Urinary bladder (tissue), 4 donors: ENCODE data around the gene LRRC4C. TPM values are rescaled to one million over a fixed set of nuclear protein-coding genes. Genes with fewer than 3 reads are reported as not detected.

Source experiments
- DNase-seq: peaks from one replicate; pipeline ENCODE4 v3.0.0-alpha.2; 2015; ENCODE audit errors: extremely low spot score
- H3K27ac ChIP-seq: one replicate; pipeline ENCODE4 v1.5.1; 2013; ENCODE audit warnings: low read depth, mild to moderate bottlenecking, moderate library complexity
- H3K36me3 ChIP-seq: one replicate; pipeline ENCODE4 v1.6.1; 2013; ENCODE audit warnings: mild to moderate bottlenecking, moderate library complexity; ENCODE audit not compliant: insufficient read depth
- H3K4me1 ChIP-seq: one replicate; pipeline ENCODE4 v1.6.1; 2013; ENCODE audit warnings: mild to moderate bottlenecking, moderate library complexity; ENCODE audit not compliant: insufficient read depth
- H3K4me3 ChIP-seq: one replicate; pipeline ENCODE4 v1.5.1; 2013; ENCODE audit warnings: low read depth, low read length
- WGBS: extraction: QIAGEN DNeasy Blood & Tissue Kit; methylation state at CpG from one replicate; pipeline ENCODE4 v1.1.7; 2013; 5-methylcytosine and 5-hydroxymethylcytosine counted together
- polyA plus RNA-seq: library from polyadenylated mRNA; stranded (reverse); fragments of 200-250 nt; gene quantifications from one replicate; pipeline ENCODE4 v1.2.3, GENCODE V29; 2013
- total RNA-seq: library from RNA; depleted of rRNA; stranded (reverse); fragments of >200 nt; gene quantifications from one replicate; pipeline ENCODE4 v1.2.3, GENCODE V29; 2014
- donor health status: healthy with polysubstance abuse.
- donor health status: healthy.

LRRC4C gene
- total and polyA plus RNA-seq, 2 donors: 3.0 to 7.2 TPM

- Histone ChIP-seq H3K36me3 (no peaks in the 10 kb centered on the region), H3K4me3 (no peak overlapping the region), H3K27ac (no peak overlapping the region), H3K4me1 (no peaks in the 10 kb centered on the region)
- DNase-seq: no peak
Measured at GRCh38 chr11:41074318-41074717, 385.1 kb downstream of the LRRC4C start.

- H3K4me3 ChIP-seq: no peak overlapping the region
- H3K36me3 ChIP-seq: no peaks in the 10 kb centered on the region
- H3K4me1 ChIP-seq: no peaks in the 10 kb centered on the region
- DNase-seq: no peak
- WGBS: 78% methylated on average over 8 of the region's 8 CpGs
- no peak overlapping the region for H3K27ac ChIP-seq
Measured at GRCh38 chr11:41065432-41065831, 394.0 kb downstream of the LRRC4C start.

- Histone ChIP-seq H3K4me3 (no peak overlapping the region), H3K27ac (no peak overlapping the region), H3K4me1 (no peaks in the 10 kb centered on the region), H3K36me3 (no peaks in the 10 kb centered on the region)
- WGBS: 89% methylated on average over 5 of the region's 5 CpGs
- DNase-seq: no peak
Measured at GRCh38 chr11:41058138-41058537, 401.3 kb downstream of the LRRC4C start.

GRCh38 chr11:41056892-41057569 lies 402.4 kb downstream of the LRRC4C start:
- Histone ChIP-seq H3K4me1 (no peaks in the 10 kb centered on the region), H3K27ac (no peak overlapping the region), H3K4me3 (no peak overlapping the region), H3K36me3 (no peaks in the 10 kb centered on the region)
- WGBS: 86% methylated on average over 11 of the region's 11 CpGs
- no peak for DNase-seq

- DNase-seq: no peak
- Histone ChIP-seq H3K4me3 (no peak overlapping the region), H3K27ac (no peak overlapping the region), H3K36me3 (no peaks in the 10 kb centered on the region), H3K4me1 (no peaks in the 10 kb centered on the region)
Measured at GRCh38 chr11:41053894-41054293, 405.6 kb downstream of the LRRC4C start.

GRCh38 chr11:41051919-41052635 lies 407.4 kb downstream of the LRRC4C start:
- no peak for DNase-seq
- no peak overlapping the region for H3K4me3 ChIP-seq
- WGBS: 87% methylated on average over 3 of the region's 3 CpGs
- H3K27ac ChIP-seq: no peak overlapping the region
- no peaks in the 10 kb centered on the region for H3K36me3 ChIP-seq
- no peaks in the 10 kb centered on the region for H3K4me1 ChIP-seq

- Histone ChIP-seq H3K27ac (no peak overlapping the region), H3K4me1 (no peaks in the 10 kb centered on the region), H3K4me3 (no peak overlapping the region), H3K36me3 (no peaks in the 10 kb centered on the region)
- DNase-seq: no peak
Measured at GRCh38 chr11:41050791-41051190, 408.7 kb downstream of the LRRC4C start.

GRCh38 chr11:41047229-41047628 lies 412.2 kb downstream of the LRRC4C start:
- H3K4me3 ChIP-seq: no peak overlapping the region
- H3K4me1 ChIP-seq: no peaks in the 10 kb centered on the region
- H3K36me3 ChIP-seq: no peaks in the 10 kb centered on the region
- DNase-seq: no peak
- no peak overlapping the region for H3K27ac ChIP-seq

- Histone ChIP-seq H3K27ac (no peak overlapping the region), H3K4me3 (no peak overlapping the region), H3K4me1 (no peaks in the 10 kb centered on the region), H3K36me3 (no peaks in the 10 kb centered on the region)
- 86% methylated on average over 5 of the region's 5 CpGs for WGBS
- no peak for DNase-seq
Measured at GRCh38 chr11:41045266-41045665, 414.2 kb downstream of the LRRC4C start.

- no peak for DNase-seq
- 76% methylated on average over 2 of the region's 2 CpGs for WGBS
- Histone ChIP-seq H3K4me1 (no peaks in the 10 kb centered on the region), H3K4me3 (no peak overlapping the region), H3K27ac (no peak overlapping the region), H3K36me3 (no peaks in the 10 kb centered on the region)
Measured at GRCh38 chr11:41044747-41045146, 414.7 kb downstream of the LRRC4C start.

- DNase-seq: no peak
- Histone ChIP-seq H3K4me3 (no peak overlapping the region), H3K4me1 (no peaks in the 10 kb centered on the region), H3K27ac (no peak overlapping the region), H3K36me3 (no peaks in the 10 kb centered on the region)
- 72% methylated on average over 3 of the region's 3 CpGs for WGBS
Measured at GRCh38 chr11:41042688-41043087, 416.8 kb downstream of the LRRC4C start.

- Histone ChIP-seq H3K36me3 (no peaks in the 10 kb centered on the region), H3K4me1 (no peaks in the 10 kb centered on the region), H3K4me3 (no peak overlapping the region), H3K27ac (no peak overlapping the region)
- 84% methylated on average over 1 of the region's 1 CpG for WGBS
- DNase-seq: no peak
Measured at GRCh38 chr11:41040474-41040873, 419.0 kb downstream of the LRRC4C start.

GRCh38 chr11:41039592-41039991 lies 419.9 kb downstream of the LRRC4C start:
- H3K4me1 ChIP-seq: no peaks in the 10 kb centered on the region
- no peak for DNase-seq
- 69% methylated on average over 8 of the region's 8 CpGs for WGBS
- no peak overlapping the region for H3K4me3 ChIP-seq
- H3K36me3 ChIP-seq: no peaks in the 10 kb centered on the region
- no peak overlapping the region for H3K27ac ChIP-seq

- no peak for DNase-seq
- 67% methylated on average over 1 of the region's 1 CpG for WGBS
- no peaks in the 10 kb centered on the region for H3K4me1 ChIP-seq
- H3K36me3 ChIP-seq: no peaks in the 10 kb centered on the region
- no peak overlapping the region for H3K27ac ChIP-seq
- H3K4me3 ChIP-seq: no peak overlapping the region
Measured at GRCh38 chr11:41031551-41032060, 427.8 kb downstream of the LRRC4C start.
